GM12892 (cell line): ENCODE data around the gene CD164L2.

Experiments
- POLR2A ChIP-seq: IDR thresholded peaks from 2 replicates; pipeline ENCODE4 v1.6.1; 2011; ENCODE audit warnings: low read depth, low read length, control low read depth
- POLR2AphosphoS5 ChIP-seq: IDR thresholded peaks from 2 replicates; pipeline ENCODE4 v1.6.1; 2011; ENCODE audit warnings: low read depth, low read length, control low read depth

GRCh38 chr1:27392096-27392777, 9.1 kb upstream of the CD164L2 start, which contains the start of gene GPR3:
- no peak for TF ChIP-seq POLR2A
- TF ChIP-seq POLR2AphosphoS5: no peak
